HEK293 (cell line): Measurements from ENCODE around the gene MYO5B.
A peak's percentile ranks its signal among the peaks of the same experiment; 100 is the strongest.

ENCODE experiments used
- CTCF ChIP-seq: fragments of 450-650 bp; formaldehyde crosslinking; IDR thresholded peaks from 2 replicates; pipeline ENCODE4 v1.5.1; 2016; ENCODE audit warnings: missing biosample characterization, missing genetic modification characterization
- KLF1 ChIP-seq: fragments of 450-650 bp; formaldehyde crosslinking; IDR thresholded peaks from 2 replicates; pipeline ENCODE4 v1.5.1; 2016; ENCODE audit warnings: missing biosample characterization, missing genetic modification characterization
- SP2 ChIP-seq: fragments of 450-650 bp; formaldehyde crosslinking; IDR thresholded peaks from 2 replicates; pipeline ENCODE4 v1.5.1; 2016; ENCODE audit warnings: missing biosample characterization, missing genetic modification characterization
- ZBTB1 ChIP-seq: fragments of 450-650 bp; formaldehyde crosslinking; IDR thresholded peaks from 2 replicates; pipeline ENCODE4 v1.5.1; 2016; ENCODE audit warnings: missing biosample characterization, missing genetic modification characterization
- ZFP69B ChIP-seq: fragments of 450-650 bp; formaldehyde crosslinking; IDR thresholded peaks from 2 replicates; pipeline ENCODE4 v1.5.1; 2016; ENCODE audit warnings: missing biosample characterization, missing genetic modification characterization
- ZNF138 ChIP-seq: fragments of 450-650 bp; formaldehyde crosslinking; IDR thresholded peaks from 2 replicates; pipeline ENCODE4 v1.5.1; 2016; ENCODE audit warnings: missing biosample characterization, missing genetic modification characterization, borderline replicate concordance
- ZNF174 ChIP-seq: fragments of 450-650 bp; formaldehyde crosslinking; IDR thresholded peaks from 2 replicates; pipeline ENCODE4 v1.5.0; 2017; ENCODE audit warnings: missing biosample characterization, mild to moderate bottlenecking, missing genetic modification characterization
- ZNF2 ChIP-seq: fragments of 450-650 bp; formaldehyde crosslinking; IDR thresholded peaks from 2 replicates; pipeline ENCODE4 v1.5.1; 2016; ENCODE audit warnings: missing biosample characterization, missing genetic modification characterization
- ZNF404 ChIP-seq: fragments of 450-650 bp; formaldehyde crosslinking; IDR thresholded peaks from 2 replicates; pipeline ENCODE4 v1.5.1; 2017; ENCODE audit warnings: missing biosample characterization, missing genetic modification characterization
- ZNF624 ChIP-seq: fragments of 450-650 bp; formaldehyde crosslinking; IDR thresholded peaks from 2 replicates; pipeline ENCODE4 v1.5.1; 2017; ENCODE audit warnings: missing biosample characterization, missing genetic modification characterization
- ZNF768 ChIP-seq: fragments of 450-650 bp; formaldehyde crosslinking; IDR thresholded peaks from 2 replicates; pipeline ENCODE4 v1.5.1; 2018; ENCODE audit warnings: missing biosample characterization, mild to moderate bottlenecking, missing genetic modification characterization
- ZXDB ChIP-seq: fragments of 450-650 bp; formaldehyde crosslinking; IDR thresholded peaks from 2 replicates; pipeline ENCODE4 v1.5.1; 2016; ENCODE audit warnings: missing biosample characterization, missing genetic modification characterization

- no peak for TF ChIP-seq ZFP69B
- no peak for TF ChIP-seq ZNF138 (tag by site-specific recombination)
- peak; percentile 45; the same call in 1 of the 2 replicates for TF ChIP-seq CTCF (tag by site-specific recombination)
- no peak for TF ChIP-seq ZNF2 (tag by site-specific recombination)
- no peak for TF ChIP-seq SP2
- no peak for TF ChIP-seq ZNF768 (tag by site-specific recombination)
- no peak for TF ChIP-seq KLF1 (tag by site-specific recombination)
- no peak for TF ChIP-seq ZBTB1 (tag by site-specific recombination)
- no peak for TF ChIP-seq ZNF174
- no peak for TF ChIP-seq ZNF624 (tag by site-specific recombination)
- no peak for TF ChIP-seq ZXDB (tag by site-specific recombination)
- TF ChIP-seq ZNF404 = no peak
Observed at GRCh38 chr18:49944663-49945062, 250.3 kb downstream of the MYO5B start.
